ENCODE data around the gene SIX5. TPM values are rescaled to one million over a fixed set of nuclear protein-coding genes. Genes with fewer than 3 reads are reported as not detected.
"Not testable (repeated sequence)": the region's sequence is repeated elsewhere in the genome, so short reads cannot be mapped to it uniquely, and the experiment has no call there.

SIX5 gene
- total RNA-seq, 1 experiment from 2014 or later, result 26.0 TPM

GRCh38 chr19:45801603-45802175 is 32.6 kb upstream of the SIX5 start:
- no peaks in the 10 kb centered on the region for H3K36me3 Mint-ChIP-seq
- no peak for ATAC-seq
- no peak overlapping the region for H3K27ac Mint-ChIP-seq

GRCh38 chr19:45800070-45800553 is 31.1 kb upstream of the SIX5 start:
- Mint-ChIP-seq H3K27me3 (ENCODE audit: low read depth) (peaks cover 59% of the 10 kb centered on the region), H3K4me1 (peaks cover 6% of the 10 kb centered on the region), H3K4me3 (no peak overlapping the region), H3K36me3 (no peaks in the 10 kb centered on the region), H3K27ac (no peak overlapping the region), H3K9me3 (no peaks in the 10 kb centered on the region)
- ATAC-seq (no peak), DNase-seq (ENCODE audit: low spot score) (no peak)
- ChIA-PET CTCF (interaction anchor here (1.0 to 7.4 kb wide), 14 partner anchors 9 to 228 kb away, joined by 3 to 133 read pairs (median 11); partner anchors contain the start of genes DMPK, RSPH6A, SIX5 and SYMPK), POLR2A (no interaction called here)
- TF ChIP-seq NR2C2 (CRISPR knock-in tag; IDR thresholded peaks at IDR 0.05) (no peak), PRRX2 (CRISPR knock-in tag; IDR thresholded peaks at IDR 0.05) (no peak), AFF4 (CRISPR knock-in tag; IDR thresholded peaks at IDR 0.05; ENCODE audit: borderline replicate concordance) (no peak), ATF2 (CRISPR knock-in tag; IDR thresholded peaks at IDR 0.05; ENCODE audit: borderline replicate concordance, low read depth) (no peak), HMGA2 (CRISPR knock-in tag; IDR thresholded peaks at IDR 0.05) (no peak)

More at GRCh38 chr19:45801603-45802175, 32.6 kb upstream of the SIX5 start:
- ChIA-PET CTCF (interaction anchor here (0.8 to 7.4 kb wide), 4 partner anchors 13 to 62 kb away, joined by 3 to 133 read pairs (median 38); partner anchors contain the start of genes RSPH6A and SIX5), POLR2A (no interaction called here)
- Mint-ChIP-seq H3K4me3 (no peak overlapping the region), H3K27me3 (ENCODE audit: low read depth) (peaks cover 57% of the 10 kb centered on the region), H3K9me3 (no peaks in the 10 kb centered on the region), H3K4me1 (peaks cover 6% of the 10 kb centered on the region)
- no peak for DNase-seq (ENCODE audit: low spot score)
- no peak for TF ChIP-seq GTF2I (CRISPR knock-in tag; conservative IDR thresholded peaks at IDR 0.05)

GRCh38 chr19:45799541-45799940 is 30.5 kb upstream of the SIX5 start:
- H3K4me3 Mint-ChIP-seq; H3K9me3 Mint-ChIP-seq; ATAC-seq; DNase-seq (ENCODE audit: low spot score); H3K27ac Mint-ChIP-seq; H3K4me1 Mint-ChIP-seq; H3K36me3 Mint-ChIP-seq: not testable (repeated sequence)
- ChIA-PET POLR2A (interaction anchor here (0.6 to 1.1 kb wide), 5 partner anchors 15 to 32 kb away, joined by 3 to 5 read pairs (median 4); partner anchors contain the start of genes RSPH6A and SIX5), CTCF (interaction anchor here (0.6 to 7.4 kb wide), 35 partner anchors 9 to 501 kb away, joined by 3 to 133 read pairs (median 4); partner anchors contain the start of genes CCDC61, DMPK, QPCTL and RSPH6A)
- peaks cover 59% of the 10 kb centered on the region for H3K27me3 Mint-ChIP-seq (ENCODE audit: low read depth)

DNA sequence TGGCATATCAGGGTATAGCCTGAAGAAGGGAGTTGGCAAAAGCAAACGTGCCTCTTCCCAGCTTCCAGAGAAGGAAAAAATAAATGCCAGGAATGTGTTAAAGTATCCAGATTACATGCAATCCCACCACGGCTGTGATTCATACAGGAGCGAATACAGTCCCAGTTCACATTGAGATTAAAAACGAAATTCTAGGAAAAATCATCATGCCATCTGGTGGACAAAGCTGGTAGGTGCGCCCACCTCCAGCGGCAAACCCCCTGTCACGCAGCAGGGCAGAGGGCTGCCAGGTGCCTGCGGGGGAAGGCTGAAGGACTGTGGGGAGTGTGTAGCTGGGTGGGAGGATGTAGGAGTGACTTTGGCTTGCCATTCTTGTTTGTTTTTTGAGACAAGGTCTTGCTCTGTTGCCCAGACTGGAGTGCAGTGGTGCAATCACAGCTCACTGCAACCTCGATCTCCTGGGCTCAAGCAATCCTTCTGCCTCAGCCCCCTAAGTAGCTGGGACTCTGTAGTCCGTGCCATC is 30.0 kb upstream of the SIX5 start:
- ChIA-PET CTCF (interaction anchor here (0.6 to 7.4 kb wide), 35 partner anchors 8 to 501 kb away, joined by 3 to 133 read pairs (median 4); partner anchors contain the start of genes CCDC61, DMPK, QPCTL and RSPH6A), POLR2A (interaction anchor here (0.6 to 1.1 kb wide), 5 partner anchors 16 to 31 kb away, joined by 3 to 5 read pairs (median 4); partner anchors contain the start of genes RSPH6A and SIX5)
- TF ChIP-seq CBFB (CRISPR knock-in tag; IDR thresholded peaks at IDR 0.05; ENCODE audit: low read depth) (no peak), ZNF263 (CRISPR knock-in tag; IDR thresholded peaks at IDR 0.05; ENCODE audit: low read depth) (no peak), NFYB (CRISPR knock-in tag; conservative IDR thresholded peaks at IDR 0.05; ENCODE audit: low read depth) (no peak), ZNF423 (CRISPR knock-in tag; IDR thresholded peaks at IDR 0.05) (peak; percentile 45; the same call in 1 of the 2 replicates), CTCF (IDR thresholded peaks at IDR 0.05) (peak; percentile 71), SMAD4 (CRISPR knock-in tag; IDR thresholded peaks at IDR 0.05) (no peak)
- TF ChIP-seq, protein P1, sequence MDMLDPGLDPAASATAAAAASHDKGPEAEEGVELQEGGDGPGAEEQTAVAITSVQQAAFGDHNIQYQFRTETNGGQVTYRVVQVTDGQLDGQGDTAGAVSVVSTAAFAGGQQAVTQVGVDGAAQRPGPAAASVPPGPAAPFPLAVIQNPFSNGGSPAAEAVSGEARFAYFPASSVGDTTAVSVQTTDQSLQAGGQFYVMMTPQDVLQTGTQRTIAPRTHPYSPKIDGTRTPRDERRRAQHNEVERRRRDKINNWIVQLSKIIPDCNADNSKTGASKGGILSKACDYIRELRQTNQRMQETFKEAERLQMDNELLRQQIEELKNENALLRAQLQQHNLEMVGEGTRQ (CRISPR knock-in tag; IDR thresholded peaks at IDR 0.05), result no peak
- no peaks in the 10 kb centered on the region for H3K9me3 Mint-ChIP-seq
- DNase-seq (ENCODE audit: low spot score) (peak; percentile 75), ATAC-seq (peak; percentile 86)
- H3K27ac Mint-ChIP-seq, result no peak overlapping the region
- H3K36me3 Mint-ChIP-seq, result no peaks in the 10 kb centered on the region
- H3K4me3 Mint-ChIP-seq, result no peak overlapping the region; the same call in 1 of the 2 replicates
- peaks cover 57% of the 10 kb centered on the region for H3K27me3 Mint-ChIP-seq (ENCODE audit: low read depth)
- peaks cover 6% of the 10 kb centered on the region for H3K4me1 Mint-ChIP-seq

All from WTC11 (cell line).